ENCODE data around the gene NALCN. TPM values are rescaled to one million over a fixed set of nuclear protein-coding genes. Genes with fewer than 3 reads are reported as not detected.

Gene NALCN
- total RNA-seq, 2 donors from 2014 or later, result 3.2 TPM; not detected in 1

- Histone ChIP-seq H3K4me3 (no peak overlapping the region), H3K27ac (no peak overlapping the region), H3K27me3 (replicated peaks; ENCODE audit: insufficient read depth) (no peaks in the 10 kb centered on the region), H3K36me3 (no peaks in the 10 kb centered on the region), H3K4me1 (replicated peaks) (no peaks in the 10 kb centered on the region), H3K9me3 (no peaks in the 10 kb centered on the region)
- intact Hi-C loops (cut with DNase I), result no loop called here
- no peak for DNase-seq (ENCODE audit: low spot score)
- WGBS, result 44% methylated on average over 3 of the region's 3 CpGs
- TF ChIP-seq POLR2AphosphoS5 (IDR thresholded peaks at IDR 0.05) (no peak), POLR2A (IDR thresholded peaks at IDR 0.05) (no peak), CTCF (IDR thresholded peaks at IDR 0.05) (no peak)
These were observed 230.7 kb downstream of the NALCN start for GRCh38 chr13:101185606-101186005.

- H3K36me3 ChIP-seq, result no peaks in the 10 kb centered on the region
- TF ChIP-seq POLR2A (IDR thresholded peaks at IDR 0.05), result no peak
- TF ChIP-seq CTCF (IDR thresholded peaks at IDR 0.05), result no peak
- no peak for TF ChIP-seq POLR2AphosphoS5 (IDR thresholded peaks at IDR 0.05)
- no peak overlapping the region for H3K27ac ChIP-seq
- H3K27me3 ChIP-seq (replicated peaks; ENCODE audit: insufficient read depth), result no peaks in the 10 kb centered on the region
- WGBS, result 62% methylated on average over 9 of the region's 9 CpGs
- intact Hi-C loops (cut with DNase I), result no loop called here
- H3K4me3 ChIP-seq, result no peak overlapping the region
- no peaks in the 10 kb centered on the region for H3K9me3 ChIP-seq
- no peak for DNase-seq (ENCODE audit: low spot score)
- H3K4me1 ChIP-seq (replicated peaks), result no peaks in the 10 kb centered on the region
These were observed 235.1 kb downstream of the NALCN start for GRCh38 chr13:101181076-101181685.

- intact Hi-C loops (cut with DNase I), result no loop called here
- H3K9me3 ChIP-seq, result no peaks in the 10 kb centered on the region
These were observed 237.3 kb downstream of the NALCN start for GRCh38 chr13:101179021-101179420.

GRCh38 chr13:101178406-101178805 is 237.9 kb downstream of the NALCN start:
- DNase-seq (ENCODE audit: low spot score), result no peak
- Histone ChIP-seq H3K4me1 (replicated peaks) (no peaks in the 10 kb centered on the region), H3K4me3 (no peak overlapping the region), H3K9me3 (no peaks in the 10 kb centered on the region), H3K36me3 (no peaks in the 10 kb centered on the region), H3K27ac (no peak overlapping the region), H3K27me3 (replicated peaks; ENCODE audit: insufficient read depth) (no peaks in the 10 kb centered on the region)
- WGBS, result 6% methylated on average over 4 of the region's 4 CpGs
- TF ChIP-seq CTCF (IDR thresholded peaks at IDR 0.05) (no peak), POLR2AphosphoS5 (IDR thresholded peaks at IDR 0.05) (no peak), POLR2A (IDR thresholded peaks at IDR 0.05) (no peak)
- intact Hi-C loops (cut with DNase I), result no loop called here

More at GRCh38 chr13:101179021-101179420, 237.3 kb downstream of the NALCN start:
- TF ChIP-seq CTCF (IDR thresholded peaks at IDR 0.05) (no peak), POLR2AphosphoS5 (IDR thresholded peaks at IDR 0.05) (no peak), POLR2A (IDR thresholded peaks at IDR 0.05) (no peak)
- Histone ChIP-seq H3K27ac (no peak overlapping the region), H3K27me3 (replicated peaks; ENCODE audit: insufficient read depth) (no peaks in the 10 kb centered on the region), H3K36me3 (no peaks in the 10 kb centered on the region), H3K4me3 (no peak overlapping the region), H3K4me1 (replicated peaks) (no peaks in the 10 kb centered on the region)
- WGBS, result 83% methylated on average over 4 of the region's 4 CpGs
- no peak for DNase-seq (ENCODE audit: low spot score)

GRCh38 chr13:101170306-101170705 is 246.0 kb downstream of the NALCN start:
- H3K36me3 ChIP-seq, result no peaks in the 10 kb centered on the region
- no peaks in the 10 kb centered on the region for H3K9me3 ChIP-seq
- intact Hi-C loops (cut with DNase I), result no loop called here
- WGBS, result 81% methylated on average over 2 of the region's 2 CpGs
- no peaks in the 10 kb centered on the region for H3K4me1 ChIP-seq (replicated peaks)
- no peak for DNase-seq (ENCODE audit: low spot score)
- no peak overlapping the region for H3K4me3 ChIP-seq
- TF ChIP-seq POLR2A (IDR thresholded peaks at IDR 0.05) (no peak), POLR2AphosphoS5 (IDR thresholded peaks at IDR 0.05) (no peak), CTCF (IDR thresholded peaks at IDR 0.05) (no peak)
- H3K27me3 ChIP-seq (replicated peaks; ENCODE audit: insufficient read depth), result no peaks in the 10 kb centered on the region
- H3K27ac ChIP-seq, result no peak overlapping the region

Data from prostate gland (tissue), 2 donors.